SU-DHL-6 (cell line): ENCODE measurements around the gene NAT9.

Experiments
- H2AFZ ChIP-seq: fragments of 200-600 bp; sonication (generic); 2 replicates; pipeline ENCODE4 v1.6.1; 2014; ENCODE audit warnings: low read depth, mild to moderate bottlenecking, moderate library complexity, mixed read lengths, antibody characterized with exemption, low read length; ENCODE audit not compliant: severe bottlenecking
- H3F3A ChIP-seq: fragments of 200-600 bp; shearing (Covaris generic); 2 replicates; pipeline ENCODE4 v1.6.0; 2016; ENCODE audit warnings: antibody characterized with exemption, mild to moderate bottlenecking; ENCODE audit not compliant: insufficient read depth
- H3K27ac ChIP-seq: fragments of 200-600 bp; sonication (generic); 2 replicates; pipeline ENCODE4 v1.5.1; 2016; ENCODE audit warnings: low read depth, mild to moderate bottlenecking, low read length, moderate library complexity, mixed read lengths
- H3K27me3 ChIP-seq: fragments of 200-600 bp; sonication (generic), shearing (Covaris generic); 2 replicates; pipeline ENCODE4 v1.6.0; 2014; ENCODE audit warnings: mild to moderate bottlenecking, low read length
- H3K36me3 ChIP-seq: fragments of 200-600 bp; sonication (generic); 2 replicates; pipeline ENCODE4 v1.6.1; 2014; ENCODE audit warnings: mild to moderate bottlenecking, low read length, mixed read lengths
- H3K4me2 ChIP-seq: fragments of 300-600, 200-600 bp; shearing (Covaris generic), sonication (generic); 2 replicates; pipeline ENCODE4 v1.6.0; 2014; ENCODE audit warnings: low read length, low read depth, mild to moderate bottlenecking; ENCODE audit not compliant: poor library complexity, severe bottlenecking
- H3K4me3 ChIP-seq: fragments of 200-600 bp; sonication (generic); 2 replicates; pipeline ENCODE4 v1.5.1; 2014; ENCODE audit warnings: antibody characterized with exemption, low read length, mild to moderate bottlenecking, mixed read lengths; ENCODE audit not compliant: insufficient read depth, poor library complexity, severe bottlenecking
- H3K79me2 ChIP-seq: fragments of 200-600 bp; sonication (generic); 2 replicates; pipeline ENCODE4 v1.6.1; 2014; ENCODE audit warnings: mild to moderate bottlenecking, low read length, moderate library complexity; ENCODE audit not compliant: insufficient read depth
- H3K9ac ChIP-seq: fragments of 200-600 bp; sonication (generic); 2 replicates; pipeline ENCODE4 v1.7.0; 2014; ENCODE audit warnings: mild to moderate bottlenecking, low read length
- H3K9me2 ChIP-seq: fragments of 200-600 bp; sonication (generic); replicated peaks from 2 replicates; pipeline ENCODE4 v1.6.1; 2014; ENCODE audit warnings: low read length; ENCODE audit not compliant: insufficient read depth
- H3K9me3 ChIP-seq: fragments of 200-600 bp; sonication (generic); 2 replicates; pipeline ENCODE4 v1.6.1; 2014; ENCODE audit warnings: low read length, mixed read lengths; ENCODE audit not compliant: insufficient read depth
- H4K20me1 ChIP-seq: fragments of 200-600 bp; sonication (generic); 2 replicates; pipeline ENCODE4 v1.6.1; 2014; ENCODE audit warnings: low read depth, mild to moderate bottlenecking, antibody characterized with exemption, low read length, moderate library complexity, mixed read lengths
- CTCF ChIP-seq: fragments of 200-600 bp; sonication (generic); IDR thresholded peaks from one replicate; pipeline ENCODE4 v1.5.1; 2017; ENCODE audit warnings: antibody characterized with exemption, mild to moderate bottlenecking, low read length, moderate library complexity; ENCODE audit not compliant: insufficient read depth, poor library complexity, severe bottlenecking
- EZH2phosphoT487 ChIP-seq: fragments of 200-600 bp; sonication (generic), shearing (Covaris generic); conservative IDR thresholded peaks from 2 replicates; pipeline ENCODE4 v1.6.1; 2018; ENCODE audit warnings: mild to moderate bottlenecking, antibody characterized with exemption, low read length, moderate library complexity, mixed read lengths

NAT9 gene

GRCh38 chr17:74790161-74791058 lies 14.3 kb upstream of the NAT9 start:
- no peak for TF ChIP-seq CTCF
- TF ChIP-seq EZH2phosphoT487: no peak
- Histone ChIP-seq H3K27me3 (no peaks in the 10 kb centered on the region), H4K20me1 (no peaks in the 10 kb centered on the region), H2AFZ (no peak overlapping the region), H3F3A (no peaks in the 10 kb centered on the region; the same call in 1 of the 2 replicates), H3K9me3 (no peaks in the 10 kb centered on the region), H3K9me2 (no peaks in the 10 kb centered on the region), H3K9ac (no peak overlapping the region), H3K79me2 (no peaks in the 10 kb centered on the region), H3K36me3 (no peaks in the 10 kb centered on the region), H3K4me2 (no peak overlapping the region), H3K4me3 (no peak overlapping the region), H3K27ac (no peak overlapping the region)

- no peaks in the 10 kb centered on the region for H3K9me2 ChIP-seq
- no peak overlapping the region for H3K9ac ChIP-seq
- H3K36me3 ChIP-seq: no peaks in the 10 kb centered on the region
- H3K27me3 ChIP-seq: no peaks in the 10 kb centered on the region
- no peak overlapping the region for H2AFZ ChIP-seq
- no peaks in the 10 kb centered on the region for H3K9me3 ChIP-seq
- no peak overlapping the region for H3K4me3 ChIP-seq
- H3F3A ChIP-seq: no peaks in the 10 kb centered on the region; the same call in 1 of the 2 replicates
- H3K4me2 ChIP-seq: no peak overlapping the region
- no peaks in the 10 kb centered on the region for H4K20me1 ChIP-seq
- no peak overlapping the region for H3K27ac ChIP-seq
- no peak for TF ChIP-seq EZH2phosphoT487
- no peak for TF ChIP-seq CTCF
- no peaks in the 10 kb centered on the region for H3K79me2 ChIP-seq
Measured at GRCh38 chr17:74786431-74787055, 10.4 kb upstream of the NAT9 start.

GRCh38 chr17:74785981-74786360 lies 9.8 kb upstream of the NAT9 start:
- no peaks in the 10 kb centered on the region for H3K9me2 ChIP-seq
- no peaks in the 10 kb centered on the region for H3K27me3 ChIP-seq
- H3K4me2 ChIP-seq: no peak overlapping the region
- no peaks in the 10 kb centered on the region for H3K9me3 ChIP-seq
- H4K20me1 ChIP-seq: no peaks in the 10 kb centered on the region
- 0 out of 2 replicates have a peak, but pooled peaks cover 3% of the 10 kb centered on the region for H3K79me2 ChIP-seq
- H3K9ac ChIP-seq: no peak overlapping the region
- H3K27ac ChIP-seq: no peak overlapping the region
- H2AFZ ChIP-seq: no peak overlapping the region
- H3F3A ChIP-seq: no peaks in the 10 kb centered on the region; the same call in 1 of the 2 replicates
- TF ChIP-seq CTCF (no peak), EZH2phosphoT487 (no peak)
- H3K36me3 ChIP-seq: no peaks in the 10 kb centered on the region
- H3K4me3 ChIP-seq: no peak overlapping the region
